Measurements from ENCODE around the gene CARD9. TPM values are rescaled to one million over a fixed set of nuclear protein-coding genes. Genes with fewer than 3 reads are reported as not detected.

Gene CARD9
- total and polyA plus RNA-seq, 2 of the 8 experiments (the other 6 are each of a cell fraction or from before 2014, with no cell fraction given), result 0.15 to 1.1 TPM

DNA sequence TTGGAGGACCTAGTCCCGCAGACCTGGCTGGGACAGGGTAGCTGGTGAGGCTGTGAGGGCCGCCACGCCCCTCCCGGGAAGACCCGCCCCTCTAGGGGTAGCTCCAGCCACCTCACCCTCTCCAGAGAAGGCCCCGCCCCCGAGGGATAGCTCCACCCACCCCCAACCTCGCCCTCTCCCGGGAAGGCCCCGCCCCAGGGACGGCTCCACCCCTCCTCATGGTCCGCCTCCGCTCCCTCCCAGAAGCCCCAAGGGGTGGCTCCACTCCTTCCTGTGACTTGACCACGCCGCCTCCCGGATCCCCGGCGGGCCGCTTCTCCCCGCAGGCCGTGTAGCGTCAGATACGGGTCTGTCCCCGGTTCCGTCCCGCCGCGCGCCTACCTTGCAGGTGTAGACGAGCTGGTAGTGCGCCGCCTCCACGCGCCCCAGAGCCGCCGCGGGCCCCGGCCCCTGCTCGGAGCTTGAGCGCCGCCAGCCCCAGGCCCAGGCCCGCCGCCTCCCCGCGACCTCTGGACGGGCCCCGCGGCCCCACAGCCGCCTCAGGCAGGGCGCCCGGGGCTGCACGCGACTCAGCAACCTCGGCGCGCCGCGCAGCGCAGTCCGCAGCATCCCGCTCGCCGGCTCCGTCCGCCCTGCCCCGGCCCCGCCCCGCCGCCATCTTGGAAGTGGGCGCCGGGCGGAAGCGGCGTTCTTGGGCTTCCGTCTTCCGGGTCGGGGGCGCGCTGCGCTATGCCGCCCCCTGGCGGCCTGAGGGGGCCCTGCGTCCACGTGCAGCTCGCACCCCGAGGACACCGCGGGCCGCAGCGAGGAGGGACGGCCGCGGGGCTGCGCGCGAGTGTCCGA lies 10.1 kb downstream of the CARD9 start, which contains the start of gene DNLZ (continued):
- TF ChIP-seq CBX5 (IDR thresholded peaks at IDR 0.05; ENCODE audit: low read depth, low read length), result no peak
- TF ChIP-seq BACH1 (IDR thresholded peaks at IDR 0.05; ENCODE audit: low read length), result peak; percentile 48; the same call in 1 of the 2 replicates
- TF ChIP-seq TAF1 (IDR thresholded peaks at IDR 0.05; ENCODE audit: low read depth, low read length), result peak; percentile 68
- TF ChIP-seq GABPA (IDR thresholded peaks at IDR 0.05; ENCODE audit: borderline replicate concordance, insufficient read depth, low read length), result peak; percentile 91
- TF ChIP-seq EGR1 (IDR thresholded peaks at IDR 0.05; ENCODE audit: borderline replicate concordance, low read depth, low read length), result peak; percentile 97
- no peak for TF ChIP-seq FOSL1 (IDR thresholded peaks at IDR 0.05; ENCODE audit: insufficient read depth, low read depth, low read length)
- TF ChIP-seq JUND (IDR thresholded peaks at IDR 0.05; ENCODE audit: low read length), result peak; percentile 26; the same call in 1 of the 2 replicates
- TF ChIP-seq, protein P1, sequence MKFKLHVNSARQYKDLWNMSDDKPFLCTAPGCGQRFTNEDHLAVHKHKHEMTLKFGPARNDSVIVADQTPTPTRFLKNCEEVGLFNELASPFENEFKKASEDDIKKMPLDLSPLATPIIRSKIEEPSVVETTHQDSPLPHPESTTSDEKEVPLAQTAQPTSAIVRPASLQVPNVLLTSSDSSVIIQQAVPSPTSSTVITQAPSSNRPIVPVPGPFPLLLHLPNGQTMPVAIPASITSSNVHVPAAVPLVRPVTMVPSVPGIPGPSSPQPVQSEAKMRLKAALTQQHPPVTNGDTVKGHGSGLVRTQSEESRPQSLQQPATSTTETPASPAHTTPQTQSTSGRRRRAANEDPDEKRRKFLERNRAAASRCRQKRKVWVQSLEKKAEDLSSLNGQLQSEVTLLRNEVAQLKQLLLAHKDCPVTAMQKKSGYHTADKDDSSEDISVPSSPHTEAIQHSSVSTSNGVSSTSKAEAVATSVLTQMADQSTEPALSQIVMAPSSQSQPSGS (IDR thresholded peaks at IDR 0.05; ENCODE audit: low read length), result peak; percentile 54
- peak in 1 of 2 experiments; percentile 58; a peak in 1 of 3 replicates for TF ChIP-seq EP300 (IDR thresholded peaks at IDR 0.05; ENCODE audit: borderline replicate concordance in 1 of 2, low read depth in 2 of 2, low read length in 2 of 2)
- TF ChIP-seq YY1 (IDR thresholded peaks at IDR 0.05; ENCODE audit: low read depth, low read length), result peak; percentile 99
